HepG2 (cell line): ENCODE results near the gene GNAS-AS1. TPM values are rescaled to one million over a fixed set of nuclear protein-coding genes. Genes with fewer than 3 reads are reported as not detected.
A peak's percentile ranks its signal among the peaks of the same experiment; 100 is the strongest.

Experiments
- AGO2 ChIP-seq: fragments of 200-400 bp; formaldehyde crosslinking; optimal IDR thresholded peaks from 2 replicates; pipeline ENCODE3; 2017; ENCODE audit warnings: mild to moderate bottlenecking, low read depth, low read length, moderate library complexity
- EED ChIP-seq: sonication (generic); formaldehyde crosslinking; IDR thresholded peaks from 2 replicates; pipeline ENCODE4 v1.5.0; 2020; ENCODE audit warnings: mild to moderate bottlenecking, missing genetic modification reagents
- GMEB2 ChIP-seq: IDR thresholded peaks from 2 replicates; pipeline ENCODE4 v1.6.1; 2016; ENCODE audit warnings: missing biosample characterization, missing genetic modification reagents, low read depth
- HIVEP1 ChIP-seq: sonication (generic); formaldehyde crosslinking; IDR thresholded peaks from 2 replicates; pipeline ENCODE4 v1.4.0; 2020; ENCODE audit warnings: mild to moderate bottlenecking, missing genetic modification reagents
- HNRNPLL ChIP-seq: fragments of 200-400 bp; formaldehyde crosslinking; IDR thresholded peaks from 2 replicates; pipeline ENCODE4 v1.6.1; 2017; ENCODE audit warnings: mild to moderate bottlenecking, low read depth, low read length; ENCODE audit not compliant: poor library complexity, severe bottlenecking
- KDM6A ChIP-seq: IDR thresholded peaks from 2 replicates; pipeline ENCODE4 v1.6.1; 2016; ENCODE audit warnings: low read depth
- MATR3 ChIP-seq: sonication (generic); formaldehyde crosslinking; IDR thresholded peaks from 2 replicates; pipeline ENCODE4 v1.4.0; 2020; ENCODE audit warnings: missing genetic modification reagents
- MIXL1 ChIP-seq: IDR thresholded peaks from 2 replicates; pipeline ENCODE4 v1.6.1; 2016
- PLRG1 ChIP-seq: fragments of 450-650 bp; conservative IDR thresholded peaks from 2 replicates; pipeline ENCODE4 v1.6.1; 2016
- PRDM15 ChIP-seq: sonication (generic); formaldehyde crosslinking; IDR thresholded peaks from 2 replicates; pipeline ENCODE4 v1.4.0; 2020; ENCODE audit warnings: missing genetic modification reagents
- SIX4 ChIP-seq: sonication (generic); formaldehyde crosslinking; IDR thresholded peaks from 2 replicates; pipeline ENCODE4 v1.4.0; 2020; ENCODE audit warnings: missing genetic modification reagents
- SMC3 ChIP-seq: IDR thresholded peaks from 2 replicates; pipeline ENCODE4 v1.6.1; 2011; ENCODE audit warnings: low read length, improper control_type of control experiment
- SP5 ChIP-seq: IDR thresholded peaks from 2 replicates; pipeline ENCODE4 v1.6.1; 2016; ENCODE audit warnings: low read depth, borderline replicate concordance
- STAG1 ChIP-seq: sonication (generic); formaldehyde crosslinking; IDR thresholded peaks from 2 replicates; pipeline ENCODE4 v1.4.0; 2020; ENCODE audit warnings: missing genetic modification reagents
- XBP1 ChIP-seq: sonication (generic); formaldehyde crosslinking; IDR thresholded peaks from 2 replicates; pipeline ENCODE4 v1.5.0; 2020; ENCODE audit warnings: missing genetic modification reagents
- XRCC5 ChIP-seq: fragments of 200-400 bp; formaldehyde crosslinking; optimal IDR thresholded peaks from 2 replicates; pipeline ENCODE3; 2017; ENCODE audit warnings: mild to moderate bottlenecking, low read length
- ZBTB39 ChIP-seq: sonication (generic); formaldehyde crosslinking; IDR thresholded peaks from 2 replicates; pipeline ENCODE4 v1.5.0; 2020; ENCODE audit warnings: missing genetic modification reagents
- ZNF235 ChIP-seq: sonication (generic); formaldehyde crosslinking; IDR thresholded peaks from 2 replicates; pipeline ENCODE4 v1.8.1; 2023; ENCODE audit warnings: mild to moderate bottlenecking, missing genetic modification reagents, borderline replicate concordance
- ZNF777 ChIP-seq: sonication (generic); formaldehyde crosslinking; IDR thresholded peaks from 2 replicates; pipeline ENCODE4 v1.4.0; 2020; ENCODE audit warnings: missing genetic modification reagents
- ZUFSP ChIP-seq: sonication (generic); formaldehyde crosslinking; IDR thresholded peaks from 2 replicates; pipeline ENCODE4 v1.9.0; 2021; ENCODE audit warnings: missing genetic modification reagents, mild to moderate bottlenecking, borderline replicate concordance
- polyA plus RNA-seq, 8 experiments: library from polyadenylated mRNA; depleted of rRNA in 3 of 8; stranded (reverse) in 7 of 8; unstranded in 1 of 8; fragments of >200 nt; fragmentation: Illumina TruSeq in 4 of 8; extraction: Trizol in 4 of 8; gene quantifications; 2 replicates each; pipeline versions ENCODE4 v1.2.1 to v1.2.3, GENCODE V29; 2011 to 2016; ENCODE audit warnings: low read depth in 4 of 8, missing spikeins in 1 of 8, mixed read lengths in 1 of 8; ENCODE audit not compliant: insufficient read depth in 1 of 8
- total RNA-seq, 5 experiments: library from RNA; depleted of rRNA; stranded (reverse); fragments of >200 nt; fragmentation: Illumina TruSeq; extraction: Trizol; gene quantifications; 2 replicates each; pipeline ENCODE4 v1.2.3, GENCODE V29; 2016; ENCODE audit warnings: low read depth in 1 of 5

The GNAS-AS1 gene
- total and polyA plus RNA-seq, 2 of the 13 experiments (the other 11 are each of a cell fraction or from before 2014, with no cell fraction given): not detected

- peak; percentile 22; the same call in 1 of the 2 replicates for TF ChIP-seq PRDM15 (CRISPR knock-in tag)
- peak; percentile 58; the same call in 1 of the 2 replicates for TF ChIP-seq SMC3
- TF ChIP-seq EED (CRISPR knock-in tag): 0 out of 2 replicates have a peak, but pooled peaks have one; percentile 45
- TF ChIP-seq HIVEP1 (CRISPR knock-in tag): no peak
- no peak for TF ChIP-seq ZNF777 (CRISPR knock-in tag)
- peak; percentile 10 for TF ChIP-seq HNRNPLL
- no peak for TF ChIP-seq XBP1 (CRISPR knock-in tag)
- TF ChIP-seq ZNF235: no peak
- TF ChIP-seq MATR3 (CRISPR knock-in tag): no peak
- TF ChIP-seq XRCC5: peak; percentile 48
- no peak for TF ChIP-seq SIX4 (CRISPR knock-in tag)
- TF ChIP-seq AGO2: no peak
- peak; percentile 53 for TF ChIP-seq STAG1 (CRISPR knock-in tag)
- TF ChIP-seq PLRG1: no peak
- no peak for TF ChIP-seq SP5
- TF ChIP-seq ZUFSP (CRISPR knock-in tag): no peak
- TF ChIP-seq KDM6A (CRISPR knock-in tag): no peak
- TF ChIP-seq MIXL1 (CRISPR knock-in tag): no peak
- TF ChIP-seq GMEB2 (CRISPR knock-in tag): no peak
- no peak for TF ChIP-seq ZBTB39 (CRISPR knock-in tag)
Observed at GRCh38 chr20:58852543-58853271, 2.0 kb upstream of the GNAS-AS1 start, which contains the start of gene GNAS (continued).
